Measurements from ENCODE around the gene RBMS1. TPM values are rescaled to one million over a fixed set of nuclear protein-coding genes. Genes with fewer than 3 reads are reported as not detected.
"Not testable (repeated sequence)": the region's sequence is repeated elsewhere in the genome, so short reads cannot be mapped to it uniquely, and the experiment has no call there.

The RBMS1 gene
- total RNA-seq, 2 donors from 2014 or later = 6.3 to 21.1 TPM

DNA sequence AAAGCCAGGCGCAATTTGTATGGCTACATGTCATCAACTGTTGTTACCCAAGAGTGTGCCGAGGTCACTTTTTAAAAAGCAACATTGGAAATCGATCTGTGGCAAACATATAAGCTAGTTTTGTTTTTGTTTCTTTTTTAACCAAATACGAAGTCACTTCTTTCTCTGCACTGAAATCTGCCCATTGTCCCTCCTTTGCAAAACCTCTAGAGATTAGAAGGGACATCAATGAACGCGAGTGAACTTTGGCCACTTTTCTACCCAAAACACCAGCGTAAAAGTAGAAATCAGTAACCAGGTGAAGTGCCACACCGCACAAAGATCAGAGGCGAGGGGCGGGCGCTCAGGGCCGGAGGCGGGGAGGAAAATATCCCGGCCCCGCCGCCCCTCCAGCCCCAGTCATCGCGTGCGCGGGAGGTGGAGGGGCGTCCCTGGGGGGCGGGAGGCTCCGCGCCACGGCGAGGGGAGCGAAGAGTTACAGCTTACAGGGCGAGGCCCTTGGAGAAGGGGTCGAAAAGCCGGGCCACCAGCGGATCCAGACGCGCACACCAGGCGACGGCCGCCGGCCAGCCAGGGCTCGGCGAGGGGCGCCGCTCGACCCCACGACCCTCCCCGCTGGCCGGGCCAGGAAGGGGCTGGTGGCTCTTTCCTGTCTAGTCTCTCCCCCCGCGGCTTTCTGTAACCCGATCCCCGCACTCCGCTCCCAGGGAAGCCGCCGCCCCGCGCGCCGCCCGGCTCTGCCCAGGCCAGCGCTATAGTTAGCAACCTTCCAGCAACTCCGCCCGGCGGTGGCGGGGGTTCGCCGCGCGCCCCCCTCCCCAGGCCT is 993 bp downstream of the RBMS1 start:
- no peaks in the 10 kb centered on the region for H3K36me3 ChIP-seq
- peak overlapping the region; percentile 46 to 65 for H3K9ac ChIP-seq (ENCODE audit: low read depth in 2 of 2, low read length in 2 of 2)
- DNase-seq = peak; percentile 57
- no peaks in the 10 kb centered on the region for H3K9me3 ChIP-seq
- no peaks in the 10 kb centered on the region for H3K4me1 ChIP-seq
- intact Hi-C loops (cut with DNase I) = no loop called here
- H3K4me3 ChIP-seq = peak overlapping the region; percentile 65
- H3K27me3 ChIP-seq = peaks cover 7% of the 10 kb centered on the region
- peak overlapping the region; percentile 78 for H3K27ac ChIP-seq
- TF ChIP-seq, protein P1, sequence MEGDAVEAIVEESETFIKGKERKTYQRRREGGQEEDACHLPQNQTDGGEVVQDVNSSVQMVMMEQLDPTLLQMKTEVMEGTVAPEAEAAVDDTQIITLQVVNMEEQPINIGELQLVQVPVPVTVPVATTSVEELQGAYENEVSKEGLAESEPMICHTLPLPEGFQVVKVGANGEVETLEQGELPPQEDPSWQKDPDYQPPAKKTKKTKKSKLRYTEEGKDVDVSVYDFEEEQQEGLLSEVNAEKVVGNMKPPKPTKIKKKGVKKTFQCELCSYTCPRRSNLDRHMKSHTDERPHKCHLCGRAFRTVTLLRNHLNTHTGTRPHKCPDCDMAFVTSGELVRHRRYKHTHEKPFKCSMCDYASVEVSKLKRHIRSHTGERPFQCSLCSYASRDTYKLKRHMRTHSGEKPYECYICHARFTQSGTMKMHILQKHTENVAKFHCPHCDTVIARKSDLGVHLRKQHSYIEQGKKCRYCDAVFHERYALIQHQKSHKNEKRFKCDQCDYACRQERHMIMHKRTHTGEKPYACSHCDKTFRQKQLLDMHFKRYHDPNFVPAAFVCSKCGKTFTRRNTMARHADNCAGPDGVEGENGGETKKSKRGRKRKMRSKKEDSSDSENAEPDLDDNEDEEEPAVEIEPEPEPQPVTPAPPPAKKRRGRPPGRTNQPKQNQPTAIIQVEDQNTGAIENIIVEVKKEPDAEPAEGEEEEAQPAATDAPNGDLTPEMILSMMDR (IDR thresholded peaks at IDR 0.05) = no peak

GRCh38 chr2:160491911-160492371 is 1.7 kb downstream of the RBMS1 start:
- H3K27ac ChIP-seq = peak overlapping the region; percentile 78
- peaks cover 7% of the 10 kb centered on the region for H3K27me3 ChIP-seq
- no peaks in the 10 kb centered on the region for H3K9me3 ChIP-seq
- intact Hi-C loops (cut with DNase I) = no loop called here
- peak overlapping the region in 1 of 2 donors; percentile 46 for H3K9ac ChIP-seq (ENCODE audit: low read depth in 2 of 2, low read length in 2 of 2)
- TF ChIP-seq, protein P1 (IDR thresholded peaks at IDR 0.05) = no peak
- peak overlapping the region; percentile 65 for H3K4me3 ChIP-seq
- no peak for DNase-seq
- H3K36me3 ChIP-seq = no peaks in the 10 kb centered on the region
- H3K4me1 ChIP-seq = no peaks in the 10 kb centered on the region

DNA sequence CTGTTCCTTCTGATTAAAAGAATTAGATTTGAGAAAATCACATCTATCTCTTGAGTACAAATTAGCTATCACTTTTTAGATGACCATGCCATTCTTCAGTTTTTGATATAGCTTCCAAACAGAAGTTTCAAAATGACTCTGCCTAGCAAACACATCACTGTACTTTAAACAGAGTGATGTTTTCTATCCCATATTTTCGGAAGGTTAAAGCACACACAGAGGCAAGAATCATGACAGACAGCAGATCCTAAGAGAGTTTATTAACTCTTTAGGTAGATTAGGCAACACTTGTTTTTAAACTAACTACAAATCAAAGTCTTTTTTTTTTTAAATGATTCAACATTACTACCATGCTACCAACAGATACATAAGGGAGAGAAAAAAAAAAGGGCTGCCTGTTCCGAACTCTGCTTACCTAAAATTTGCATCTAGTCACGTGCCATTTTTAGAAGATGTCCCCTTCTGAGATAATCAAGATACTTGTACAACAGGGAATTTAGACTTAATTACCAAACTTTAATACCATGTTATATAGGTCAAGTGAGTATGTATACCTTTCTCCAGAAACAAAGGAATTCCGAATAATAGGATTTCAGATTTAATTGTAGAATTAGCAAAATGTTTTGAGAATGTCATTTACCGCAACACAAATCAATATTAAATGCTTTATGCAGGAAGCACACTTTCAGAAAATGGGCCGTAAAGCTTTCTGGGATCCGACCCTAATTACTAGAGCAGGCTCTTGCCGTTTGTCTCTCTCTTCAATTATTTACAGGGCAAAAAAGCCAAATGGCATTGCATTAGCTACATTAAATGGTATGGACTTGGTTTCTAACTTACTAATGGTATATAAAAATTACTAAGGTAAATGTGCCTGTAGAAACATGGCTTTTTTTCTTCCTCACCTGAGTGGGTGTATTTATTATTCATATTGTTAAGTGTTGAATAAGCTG is 2.6 kb downstream of the RBMS1 start:
- Histone ChIP-seq H3K4me1 (no peaks in the 10 kb centered on the region), H3K4me3 (peak overlapping the region; percentile 65), H3K27ac (peak overlapping the region; percentile 78)

DNA sequence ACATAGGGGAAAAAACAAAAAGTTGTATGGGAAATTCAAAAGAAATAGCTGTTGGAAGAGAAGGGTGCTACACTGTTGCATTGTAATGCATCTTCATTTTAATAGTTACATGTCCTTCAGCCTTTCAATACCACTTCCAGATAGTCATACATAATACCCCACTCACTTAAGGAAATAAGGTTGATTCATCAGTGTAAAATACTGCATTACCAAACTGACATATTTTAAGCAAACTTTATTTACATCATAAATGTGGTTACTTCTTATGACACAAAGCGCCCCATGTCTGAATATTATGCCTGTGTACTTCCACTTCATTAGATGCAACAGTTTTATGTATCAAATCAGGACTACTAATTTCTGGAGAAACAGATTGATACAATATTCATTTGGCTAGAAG is 4.5 kb downstream of the RBMS1 start:
- H3K27me3 ChIP-seq = no peaks in the 10 kb centered on the region
- no peaks in the 10 kb centered on the region for H3K9me3 ChIP-seq
- no peaks in the 10 kb centered on the region for H3K36me3 ChIP-seq
- TF ChIP-seq, protein P1 (IDR thresholded peaks at IDR 0.05) = no peak
- intact Hi-C loops (cut with DNase I) = no loop called here
- no peak for DNase-seq
- no peak overlapping the region for H3K27ac ChIP-seq
- no peak overlapping the region for H3K9ac ChIP-seq (ENCODE audit: low read depth in 2 of 2, low read length in 2 of 2)
- no peaks in the 10 kb centered on the region for H3K4me1 ChIP-seq
- no peak overlapping the region for H3K4me3 ChIP-seq

More for the DNA sequence above, 2.6 kb downstream of the RBMS1 start:
- H3K9me3 ChIP-seq = no peaks in the 10 kb centered on the region
- no peak for DNase-seq
- peak overlapping the region in 1 of 2 donors; percentile 46 for H3K9ac ChIP-seq (ENCODE audit: low read depth in 2 of 2, low read length in 2 of 2)
- peaks cover 7% of the 10 kb centered on the region for H3K27me3 ChIP-seq
- intact Hi-C loops (cut with DNase I) = no loop called here
- TF ChIP-seq, protein P1 (IDR thresholded peaks at IDR 0.05) = no peak
- no peaks in the 10 kb centered on the region for H3K36me3 ChIP-seq

DNA sequence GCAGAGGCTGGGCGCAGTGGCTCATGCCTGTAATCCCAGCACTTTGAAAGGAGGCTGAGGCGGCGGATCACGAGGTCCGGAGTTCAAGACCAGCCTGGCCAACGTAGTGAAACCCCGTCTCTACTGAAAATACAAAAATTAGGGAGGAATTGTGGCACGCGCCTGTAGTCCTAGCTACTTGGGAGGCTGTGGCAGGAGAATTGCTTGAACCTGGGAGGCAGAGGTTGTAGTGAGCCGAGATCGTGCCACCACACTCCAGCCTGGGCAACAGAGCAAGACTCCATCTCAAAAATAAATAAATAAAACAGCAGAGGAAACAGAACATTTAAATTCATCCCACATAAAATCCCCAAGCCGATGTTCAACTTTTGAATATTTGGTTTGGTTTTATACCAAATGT is 5.3 kb downstream of the RBMS1 start:
- DNase-seq; H3K4me3 ChIP-seq; H3K4me1 ChIP-seq; H3K27ac ChIP-seq; intact Hi-C loops (cut with DNase I); H3K36me3 ChIP-seq; H3K27me3 ChIP-seq; H3K9ac ChIP-seq (ENCODE audit: low read depth in 2 of 2, low read length in 2 of 2); H3K9me3 ChIP-seq: not testable (repeated sequence)
